HG03439 (cell line): ENCODE results near the gene LRRN4CL.
A peak's percentile ranks its signal among the peaks of the same experiment; 100 is the strongest.
"Not testable (repeated sequence)": the region's sequence is repeated elsewhere in the genome, so short reads cannot be mapped to it uniquely, and the experiment has no call there.

ENCODE experiments used
- ATAC-seq: cut with Tn5 transposase; IDR thresholded peaks from one replicate; pipeline ENCODE4 v1.9.1; 2021; ENCODE audit warnings: mild to moderate bottlenecking, moderate library complexity; ENCODE audit not compliant: unreplicated experiment

The LRRN4CL gene

DNA sequence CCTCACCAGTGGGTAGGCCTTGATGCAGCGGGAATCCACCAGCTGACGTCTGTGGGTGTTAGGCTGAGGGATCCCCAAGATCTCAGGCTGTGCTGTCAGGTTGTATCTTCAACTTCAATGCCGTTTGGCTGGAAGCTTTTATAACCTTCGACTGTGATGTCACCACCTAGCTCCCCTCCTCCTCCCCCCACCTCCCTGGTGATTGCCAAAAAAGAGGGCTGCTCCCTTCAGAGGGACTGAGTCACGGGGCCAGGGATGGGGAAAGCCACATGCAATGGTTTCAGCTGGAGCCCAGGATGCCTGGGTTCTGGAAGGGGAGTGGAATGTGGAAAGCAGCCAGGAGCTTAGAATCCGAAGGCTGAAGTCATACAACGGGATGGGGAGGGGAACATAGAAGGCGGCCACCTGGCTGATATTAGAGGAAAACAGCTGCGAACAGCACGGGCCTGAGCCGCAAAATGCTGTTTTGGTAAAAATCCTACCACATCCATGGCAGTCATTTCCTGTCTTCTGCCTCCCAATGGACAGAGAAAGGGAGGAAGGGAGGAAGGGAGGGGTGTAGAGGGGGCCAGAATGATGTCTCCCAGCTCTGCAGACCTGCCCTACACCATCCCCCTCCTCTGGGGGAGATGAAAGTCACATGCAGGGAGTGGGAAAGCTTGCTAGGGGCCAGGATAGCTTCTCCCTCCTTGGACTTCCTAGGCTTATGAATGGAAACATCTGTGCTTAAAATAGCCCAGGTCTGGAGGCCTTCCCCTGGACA is at the start of gene LRRN4CL:
Gene LRRN4CL, minus strand, starts transcription at position 110 of the 763 bp plus-strand sequence. CDS start 1,022 bp downstream, outside the sequence.
- ATAC-seq = no peak

DNA sequence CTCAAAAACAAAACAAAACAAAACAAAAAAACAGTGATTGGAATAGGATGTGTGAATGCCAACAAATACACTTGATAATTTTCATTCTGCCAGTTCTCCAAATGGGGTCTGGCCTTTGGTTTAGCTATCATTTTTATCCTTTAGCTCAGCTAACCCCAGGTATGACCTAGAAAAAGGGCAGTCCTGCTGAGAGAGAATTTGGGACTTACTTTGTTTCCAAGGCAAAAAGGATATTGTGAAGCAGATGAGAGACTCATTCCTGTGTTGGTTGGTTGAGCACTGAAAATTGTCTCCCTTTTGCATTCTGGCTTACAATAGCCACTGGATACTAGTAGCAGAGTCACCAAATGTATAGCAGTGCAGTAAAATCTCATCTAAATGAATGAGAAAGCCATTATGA is 47.9 kb upstream of the LRRN4CL start:
- ATAC-seq = no peak

DNA sequence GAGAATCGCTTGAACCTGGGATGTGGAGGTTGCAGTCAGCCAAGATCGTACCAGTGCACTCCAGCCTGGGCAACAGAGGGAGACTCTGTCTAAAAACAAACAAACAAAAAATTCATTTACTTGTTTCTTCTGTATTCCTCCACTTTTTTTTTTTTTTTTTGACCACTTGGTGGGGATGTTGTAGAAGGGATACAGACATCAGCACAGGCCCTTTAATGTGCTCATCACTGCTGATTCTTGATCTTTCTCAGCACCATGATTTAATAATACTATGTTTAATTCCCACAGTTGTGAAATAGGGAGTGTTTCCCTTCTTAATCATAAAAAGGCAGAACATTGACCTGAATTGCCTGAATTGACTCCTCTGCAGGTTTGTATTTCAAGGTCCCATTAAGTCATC is 43.5 kb upstream of the LRRN4CL start:
- ATAC-seq = no peak

DNA sequence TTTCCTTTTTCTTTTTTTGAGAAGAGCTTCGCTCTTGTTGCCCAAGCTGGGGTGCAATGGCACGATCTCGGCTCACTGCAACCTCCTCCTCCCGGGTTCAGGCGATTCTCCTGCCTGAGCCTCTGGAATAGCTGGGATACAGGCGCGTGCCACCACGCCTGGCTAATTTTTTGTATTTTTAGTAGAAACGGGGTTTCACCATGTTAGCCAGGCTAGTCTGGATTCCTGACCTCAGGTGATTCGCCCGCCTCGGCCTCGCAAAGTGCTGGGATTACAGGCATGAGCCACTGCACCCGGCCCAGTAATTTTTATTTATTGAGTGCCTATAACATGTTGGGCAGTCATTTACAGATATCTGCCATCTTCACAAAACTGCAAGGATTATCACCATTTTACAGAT is 40.7 kb upstream of the LRRN4CL start:
- ATAC-seq = not testable (repeated sequence)

DNA sequence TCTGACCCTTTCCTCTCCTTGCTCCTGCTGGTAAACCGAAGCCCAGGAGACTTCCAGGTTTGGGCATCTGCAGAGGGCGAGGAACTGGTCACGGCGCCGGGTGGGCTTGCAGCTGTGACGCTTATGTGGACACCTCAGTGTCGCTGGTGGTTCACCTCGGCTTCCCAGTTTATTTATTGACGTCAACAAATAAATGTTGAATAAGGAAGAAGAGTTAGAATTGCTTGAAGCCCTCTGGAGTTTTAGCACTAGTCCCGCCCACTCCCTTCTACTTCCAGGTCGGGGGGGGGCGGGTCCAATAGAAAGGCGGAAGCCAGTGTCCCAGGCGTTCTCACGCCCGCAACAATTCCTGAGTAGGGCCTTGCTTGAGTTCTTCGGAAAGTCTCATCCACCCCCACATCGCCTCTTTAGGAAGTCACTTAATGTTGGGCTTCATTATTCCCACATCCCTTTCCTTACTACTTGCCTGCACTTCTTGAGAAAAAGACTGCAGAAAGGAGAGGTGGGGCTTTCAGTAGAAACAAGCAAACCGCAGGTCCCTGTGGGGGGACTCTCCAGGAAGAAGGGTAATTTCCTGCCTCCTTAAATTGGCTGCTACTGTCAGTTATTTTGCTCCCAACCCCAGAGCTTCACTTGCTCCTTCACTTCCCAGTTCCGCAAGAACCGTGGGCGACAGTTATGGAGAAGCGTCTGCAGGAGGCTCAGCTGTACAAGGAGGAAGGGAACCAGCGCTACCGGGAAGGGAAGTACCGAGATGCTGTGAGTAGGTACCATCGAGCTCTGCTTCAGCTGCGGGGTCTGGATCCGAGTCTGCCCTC is 39.0 kb upstream of the LRRN4CL start, which contains the start of gene TTC9C:
Gene TTC9C, plus strand, starts transcription at position 316 of the 818 bp plus-strand sequence. Its CDS starts 363 bp downstream, at position 679.
- peak; percentile 13 for ATAC-seq

DNA sequence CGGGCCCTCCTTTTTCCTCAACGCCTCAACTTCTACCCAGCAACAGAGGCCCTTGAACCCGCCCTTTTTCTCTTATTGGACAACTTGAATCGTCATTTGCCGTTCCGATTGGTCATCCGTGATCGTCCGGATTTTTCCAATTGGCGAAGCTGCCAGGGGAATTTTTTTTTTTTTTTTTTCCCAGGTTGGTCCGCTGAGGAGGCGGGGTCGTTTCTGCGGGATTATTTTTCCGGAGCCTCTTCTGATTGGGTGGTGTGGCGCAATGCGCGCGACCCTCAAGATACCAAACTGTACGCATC is 38.5 kb upstream of the LRRN4CL start:
- peak; percentile 63 for ATAC-seq

DNA sequence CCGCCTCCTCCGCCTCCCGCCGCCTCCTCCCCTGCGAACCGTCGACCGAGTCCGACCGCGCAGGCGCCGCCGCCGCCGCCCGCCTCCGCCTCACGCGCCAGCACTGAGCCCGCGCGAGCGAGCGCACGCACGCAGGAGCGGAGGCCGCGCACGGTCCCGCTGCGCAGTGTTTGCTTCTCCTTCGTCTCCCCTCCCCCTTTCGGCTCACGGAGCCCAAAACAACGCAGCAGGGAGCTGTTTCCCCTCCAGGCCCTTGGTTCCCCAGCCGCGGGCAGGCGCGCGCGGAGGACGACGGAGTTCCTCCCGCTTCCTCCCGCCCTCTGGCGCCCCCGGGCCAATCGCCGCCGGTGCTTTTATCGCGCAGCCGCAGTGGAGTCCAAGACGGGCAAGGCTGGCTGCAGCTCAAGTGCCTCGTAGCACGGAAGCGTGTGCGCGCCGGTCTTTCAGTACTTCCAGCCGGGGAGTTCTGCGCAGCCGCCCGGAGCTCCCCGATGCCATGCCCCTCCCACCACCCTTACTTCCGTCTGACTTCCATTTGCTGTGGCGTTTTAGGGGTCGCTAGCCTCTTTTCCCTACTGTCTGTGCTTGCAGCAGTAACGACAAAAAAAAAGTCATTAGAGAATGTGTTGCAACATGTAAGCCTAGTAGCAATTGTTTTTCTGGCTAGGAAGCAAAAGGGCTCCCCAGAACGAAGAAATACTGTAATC is 38.0 kb upstream of the LRRN4CL start, which contains the start of gene HNRNPUL2:
Gene HNRNPUL2, minus strand, starts transcription at position 293 of the 707 bp plus-strand sequence. CDS start 301 bp downstream, outside the sequence.
- ATAC-seq = peak; percentile 72

DNA sequence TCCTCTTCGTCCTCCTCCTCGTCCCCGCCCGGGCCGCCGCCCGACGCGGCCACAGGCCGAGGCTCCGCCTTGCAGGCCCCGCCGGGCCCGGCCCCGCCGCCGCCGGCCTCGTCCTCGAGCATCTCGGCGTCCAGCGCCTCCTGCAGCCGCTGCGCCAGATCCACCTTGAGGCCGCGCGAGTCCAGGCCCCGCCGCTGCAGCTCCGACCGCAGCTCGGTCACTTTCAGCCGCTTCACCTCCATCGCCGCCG is 37.5 kb upstream of the LRRN4CL start:
- no peak for ATAC-seq

DNA sequence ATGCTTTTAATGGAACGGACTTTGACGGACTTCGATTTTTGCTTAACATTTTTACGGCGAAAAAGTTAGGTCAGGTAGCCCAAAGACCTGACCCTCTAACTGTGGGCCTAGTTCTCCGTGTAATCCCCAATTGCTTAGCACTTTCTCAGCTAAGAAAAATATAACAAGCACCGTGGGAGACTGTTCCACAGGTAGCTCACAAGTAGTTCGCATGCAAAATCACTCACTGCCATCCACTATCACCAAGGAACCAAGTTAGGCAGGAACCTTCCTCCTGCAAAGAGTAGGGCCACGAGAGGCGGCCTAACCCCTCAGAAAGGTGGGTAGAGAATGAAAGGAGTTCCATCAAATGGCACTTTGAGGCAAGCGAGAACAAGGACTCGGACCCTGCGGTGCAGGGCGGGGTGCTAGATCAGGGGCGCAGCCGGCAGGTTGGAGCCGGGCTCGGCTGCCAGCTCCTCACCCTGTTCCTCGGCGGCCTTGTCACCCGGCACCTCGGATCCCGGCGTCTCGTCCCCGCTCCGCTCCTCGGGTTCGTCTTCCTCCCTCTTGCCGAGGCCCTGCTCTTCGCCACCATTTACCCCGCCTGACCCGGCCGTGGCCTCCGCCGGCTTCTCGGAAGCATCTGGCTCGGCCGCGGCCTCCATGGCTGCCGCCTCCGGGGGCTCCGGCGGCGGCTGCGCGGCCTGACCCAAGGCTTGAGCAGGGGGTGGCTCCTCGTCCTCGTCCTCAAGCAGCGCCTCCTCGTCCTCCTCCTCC is 37.0 kb upstream of the LRRN4CL start:
- no peak for ATAC-seq

DNA sequence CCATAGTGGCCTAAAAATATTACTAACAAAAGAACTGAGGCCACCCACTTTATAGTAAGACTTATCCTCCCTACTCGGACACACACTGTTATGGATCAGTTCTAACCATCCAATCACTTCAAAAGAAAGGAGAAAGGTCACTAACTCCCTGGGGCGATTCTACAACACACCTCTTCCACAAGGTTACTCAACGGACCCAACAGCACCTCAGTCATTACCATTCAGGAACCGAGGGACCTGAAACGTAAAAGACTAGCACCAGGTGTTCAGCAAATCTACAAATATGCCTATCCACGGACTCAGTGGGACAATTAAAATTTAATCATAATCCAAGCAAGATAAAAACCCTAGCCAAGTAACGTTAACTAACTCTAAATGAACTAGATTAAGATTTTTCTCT is 36.3 kb upstream of the LRRN4CL start:
- ATAC-seq = no peak

DNA sequence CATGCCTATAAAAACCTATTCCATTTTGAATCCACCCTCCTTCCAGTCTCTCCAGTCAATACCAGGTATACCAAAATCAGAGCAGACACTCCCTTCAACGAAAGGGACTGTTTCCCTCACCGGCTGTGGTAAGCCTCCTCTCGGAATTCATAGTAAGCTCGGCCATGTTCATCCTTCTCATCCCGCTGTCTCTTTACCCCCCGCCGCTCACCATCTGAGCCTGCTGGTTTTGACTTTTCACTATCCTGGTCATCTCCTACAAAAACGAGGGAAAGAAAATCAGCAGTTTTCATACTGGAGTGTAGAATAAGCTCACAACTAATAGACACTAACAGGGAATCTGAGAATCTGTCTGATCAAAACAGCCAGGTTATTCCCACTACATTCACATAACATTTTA is 34.8 kb upstream of the LRRN4CL start:
- no peak for ATAC-seq

DNA sequence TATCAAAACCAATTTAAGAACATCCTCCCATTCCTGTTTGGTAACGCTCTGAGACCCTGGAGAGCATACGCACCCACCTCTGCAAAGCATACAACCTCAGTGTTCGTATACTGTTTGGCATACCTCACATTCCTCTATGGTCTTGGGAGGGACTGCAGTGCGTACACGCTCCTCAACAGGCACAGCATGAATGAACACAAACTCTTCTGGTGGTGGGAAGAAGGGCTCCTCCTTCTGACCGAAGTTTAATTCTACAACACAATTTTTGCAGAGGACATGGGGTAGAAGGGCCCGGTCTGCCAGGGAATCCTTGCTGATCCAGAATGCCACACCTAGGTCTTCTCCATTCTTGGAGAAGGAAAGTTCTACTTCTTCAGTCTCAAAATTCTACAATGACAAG is 32.7 kb upstream of the LRRN4CL start:
- ATAC-seq = no peak

DNA sequence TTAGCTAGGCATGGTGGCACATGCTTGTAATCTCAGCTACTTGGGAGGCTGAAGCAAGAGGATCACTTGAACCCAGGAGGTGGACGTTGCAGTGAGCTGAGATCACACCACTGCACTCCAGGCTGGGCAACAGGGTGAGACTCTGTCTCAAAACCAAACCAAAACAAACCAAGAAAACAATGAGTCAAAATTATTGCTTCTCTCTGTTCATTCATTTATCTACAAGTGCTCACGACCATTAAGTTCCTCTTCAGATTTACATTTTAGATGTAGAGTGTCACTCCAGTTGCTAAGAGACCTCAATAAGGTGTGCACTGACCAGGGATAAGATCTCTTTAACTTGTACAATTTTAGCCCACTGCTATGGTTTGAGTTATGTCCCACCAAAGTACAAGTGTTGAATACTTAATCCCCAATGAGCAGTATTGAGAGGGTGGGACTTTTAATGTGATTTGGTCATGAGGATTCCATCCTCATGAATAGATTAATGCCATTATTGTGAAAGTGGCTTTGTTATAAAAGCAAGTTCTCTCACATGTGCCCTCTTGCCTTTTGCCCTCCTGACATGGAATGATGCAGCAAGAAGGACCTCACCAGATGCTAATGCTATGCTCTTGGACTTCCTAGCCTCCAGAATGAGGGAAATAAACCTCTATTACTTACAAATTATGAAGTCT is 30.1 kb upstream of the LRRN4CL start:
- no peak for ATAC-seq

DNA sequence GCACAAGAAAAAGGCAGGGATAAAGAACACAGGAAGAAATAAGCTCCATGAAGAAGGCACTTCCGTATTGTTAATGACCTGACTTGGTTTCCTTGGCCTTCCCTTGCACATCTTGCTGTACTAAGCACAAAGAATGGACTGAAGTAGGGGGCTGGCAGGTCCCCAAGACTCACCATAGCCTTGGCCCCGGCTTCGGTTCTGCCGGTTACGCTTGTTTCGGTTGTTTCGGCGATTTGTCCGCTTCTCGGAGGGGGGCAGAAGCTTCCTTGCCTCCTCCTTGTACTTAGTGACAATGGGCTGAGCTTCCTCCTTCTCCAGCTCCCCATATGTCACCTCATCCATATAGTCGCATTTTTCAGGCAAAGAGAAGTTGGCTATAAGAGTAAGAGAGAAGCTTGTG is 27.5 kb upstream of the LRRN4CL start:
- ATAC-seq = no peak

DNA sequence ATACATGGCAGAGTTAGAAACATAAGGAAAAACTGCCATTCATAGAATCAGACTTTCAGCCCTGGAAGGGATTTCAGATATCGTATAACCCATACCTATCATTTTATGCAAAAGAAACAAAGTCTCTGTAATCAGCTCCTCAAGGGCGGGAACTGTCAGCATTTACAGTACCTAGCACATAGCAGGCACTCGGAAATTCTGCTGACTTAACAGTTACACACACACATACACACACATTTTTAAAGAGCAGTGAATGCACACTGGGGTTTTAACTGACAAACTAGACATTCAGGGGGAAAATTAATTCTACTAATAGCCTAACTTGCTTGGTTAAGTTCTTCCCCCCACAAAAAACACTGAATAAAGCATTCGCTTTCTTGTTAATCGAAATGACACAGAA is 26.9 kb upstream of the LRRN4CL start:
- no peak for ATAC-seq

DNA sequence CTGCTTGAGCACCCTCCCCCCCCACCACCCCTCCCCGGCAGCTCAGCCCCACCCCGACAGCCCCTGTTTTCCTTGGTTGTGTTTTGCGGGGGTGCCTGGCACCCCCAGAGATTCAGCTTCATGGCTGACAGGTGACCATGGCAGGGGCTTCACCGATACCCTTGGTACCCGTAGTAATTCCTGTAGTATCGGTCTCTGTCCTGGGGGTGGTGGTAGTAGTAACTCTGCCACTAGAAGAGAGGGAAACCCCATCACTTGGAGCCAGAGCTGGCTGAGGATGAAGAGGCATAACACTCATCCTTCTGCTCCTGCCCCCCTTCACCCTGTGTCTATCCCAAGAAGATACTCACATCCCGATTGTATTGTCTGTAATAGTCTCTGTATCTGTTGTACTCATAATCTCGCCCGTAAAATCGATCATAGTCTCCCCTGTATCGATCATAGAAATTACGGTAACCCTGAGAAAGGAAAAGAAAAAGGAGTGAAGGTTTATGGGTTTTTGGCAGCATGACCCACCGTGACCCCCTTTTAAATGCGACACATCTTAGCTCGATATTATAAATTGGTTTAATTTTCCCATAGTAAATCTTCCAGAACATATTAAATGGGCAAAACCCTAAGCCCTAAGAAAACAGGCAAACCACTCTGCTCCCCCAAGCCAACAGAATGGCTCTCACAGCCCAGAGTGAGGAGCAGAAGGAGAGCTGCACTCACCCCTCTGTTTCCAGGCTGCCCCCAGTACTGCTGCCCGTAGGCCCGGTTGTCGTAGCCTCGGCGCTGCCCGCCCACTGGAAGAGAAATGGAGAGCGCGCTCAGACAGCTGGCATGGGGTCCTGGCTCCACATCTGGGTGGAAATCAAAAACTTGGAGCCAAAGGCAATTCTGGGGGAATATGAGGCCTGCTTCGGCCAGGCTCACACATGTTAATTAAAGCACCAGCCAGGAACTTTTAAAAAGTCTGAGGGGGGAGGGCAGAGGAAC is 26.1 kb upstream of the LRRN4CL start:
- ATAC-seq = no peak

DNA sequence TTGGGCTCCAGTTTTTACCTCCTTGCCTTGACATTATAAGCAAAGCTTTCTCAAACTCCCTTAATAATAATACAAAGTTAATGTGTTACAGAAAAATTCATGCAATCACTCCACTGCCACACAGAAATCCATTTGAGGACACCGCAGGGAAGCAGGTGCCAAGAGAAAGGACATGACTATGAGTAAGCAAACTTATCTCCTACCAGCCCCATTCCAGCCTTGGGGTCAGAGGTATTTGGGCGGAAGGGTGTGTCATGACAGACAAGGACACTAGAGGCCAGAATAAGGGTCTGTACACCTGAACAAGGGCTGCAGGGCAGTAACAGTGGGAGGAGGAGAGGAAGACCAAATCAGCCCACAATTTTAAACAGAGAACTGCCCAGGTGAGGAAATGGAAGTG is 24.0 kb upstream of the LRRN4CL start:
- ATAC-seq = no peak

DNA sequence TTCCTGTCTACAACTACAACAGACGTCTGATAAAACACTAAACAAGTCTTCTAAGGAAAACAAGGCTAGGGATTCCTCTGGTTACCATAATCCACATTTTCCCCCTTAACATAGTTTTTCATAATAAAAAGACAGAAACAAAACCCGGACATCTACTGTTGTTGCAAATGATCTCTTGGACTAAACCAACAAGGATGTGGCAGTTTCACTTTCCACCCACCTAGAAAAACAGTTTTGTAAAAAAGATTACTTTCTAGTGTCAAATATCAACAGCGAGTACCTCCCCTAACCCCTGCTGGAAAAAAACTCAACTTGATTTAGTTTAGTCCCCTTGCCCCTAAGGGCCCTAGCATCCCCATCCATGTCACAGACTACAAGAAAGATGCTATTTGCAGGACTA is 23.5 kb upstream of the LRRN4CL start:
- ATAC-seq = no peak

DNA sequence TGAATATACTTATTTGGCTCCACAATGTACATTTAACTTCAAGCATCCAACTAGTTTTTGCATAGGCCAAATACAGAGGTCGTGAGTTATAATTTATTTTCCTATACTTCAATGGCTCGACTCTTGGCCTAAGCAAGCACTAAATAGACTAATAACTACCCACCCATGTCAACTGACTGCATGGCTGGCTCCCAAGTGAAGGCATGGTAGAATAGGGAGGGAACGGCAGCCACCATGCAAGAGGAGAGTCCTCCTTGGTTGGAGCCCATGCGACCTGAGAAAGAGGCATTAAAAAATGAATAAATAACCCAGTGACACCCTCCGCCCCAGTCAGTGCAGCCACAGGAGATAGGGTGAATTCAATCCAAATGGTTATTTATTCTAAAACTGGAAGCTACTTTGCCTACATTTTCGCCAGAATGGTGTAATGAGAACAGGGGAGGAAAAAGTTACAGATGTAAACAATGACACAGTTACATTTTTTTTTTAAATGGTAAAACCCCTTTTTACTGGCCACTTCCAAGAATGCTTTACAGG is 23.0 kb upstream of the LRRN4CL start:
- no peak for ATAC-seq
